Panc1 (cell line): ENCODE data around the gene CACUL1. TPM values are rescaled to one million over a fixed set of nuclear protein-coding genes. Genes with fewer than 3 reads are reported as not detected.

Source experiments
- ATAC-seq: fragments of 200-7000 bp; cut with Tn5 transposase; 2 replicates; pipeline ENCODE4 v1.9.1; 2020; ENCODE audit warnings: mild to moderate bottlenecking, moderate library complexity
- BruUV-seq: library from RNA; stranded (reverse); fragments of 400-500 nt; replicated peaks from 2 replicates; lab custom pipeline; 2021; lab: Mats Ljungman, UMichigan
- CTCF ChIA-PET: fragments of 300-600 bp; sonication (Branson Sonifier 250); formaldehyde crosslinking; loops from one replicate; lab custom pipeline; 2022; ENCODE audit warnings: antibody characterized with exemption; lab: Charles Lee
- POLR2A ChIA-PET: fragments of 300-600 bp; sonication (Branson Sonifier 250); formaldehyde crosslinking; loops from one replicate; lab custom pipeline; 2022; ENCODE audit warnings: antibody characterized with exemption; lab: Charles Lee
- DNase-seq: peaks from one replicate; pipeline ENCODE4 v3.0.0-alpha.2; 2010; ENCODE audit warnings: low read depth, low spot score
- H3K27ac ChIP-seq: 2 replicates; pipeline ENCODE4 v1.5.1; 2011; ENCODE audit warnings: mild to moderate bottlenecking, low read length, inconsistent platforms
- H3K27me3 ChIP-seq: fragments of 200-500 bp; sonication (Bioruptor generic); 2 replicates; pipeline ENCODE4 v1.6.0; 2014; ENCODE audit warnings: low read length, inconsistent platforms; ENCODE audit not compliant: control insufficient read depth, insufficient read depth
- H3K36me3 ChIP-seq: fragments of 200-500 bp; sonication (Bioruptor generic); 2 replicates; pipeline ENCODE4 v1.5.1; 2014; ENCODE audit warnings: inconsistent platforms, mild to moderate bottlenecking, low read length, moderate library complexity; ENCODE audit not compliant: control insufficient read depth, insufficient read depth
- H3K4me1 ChIP-seq: 2 replicates; pipeline ENCODE4 v1.5.1; 2011; ENCODE audit warnings: inconsistent platforms, mild to moderate bottlenecking, low read length, moderate library complexity; ENCODE audit not compliant: control insufficient read depth, insufficient read depth
- H3K4me3 ChIP-seq, 2 experiments: 2 replicates each; pipeline ENCODE4 v1.5.1; 2011 to 2012; ENCODE audit warnings: low read depth in 2 of 2, low read length in 2 of 2, mild to moderate bottlenecking in 2 of 2, inconsistent platforms in 1 of 2, moderate library complexity in 1 of 2
- H3K9me3 ChIP-seq: fragments of 200-500 bp; sonication (Bioruptor generic); 2 replicates; pipeline ENCODE4 v1.5.1; 2014; ENCODE audit warnings: low read depth, mild to moderate bottlenecking, inconsistent platforms, low read length, moderate library complexity; ENCODE audit not compliant: control insufficient read depth, insufficient read depth
- POLR2AphosphoS5 ChIP-seq: IDR thresholded peaks from 2 replicates; pipeline ENCODE4 v1.6.1; 2012; ENCODE audit warnings: mild to moderate bottlenecking, low read depth, low read length, moderate library complexity
- SIN3A ChIP-seq: IDR thresholded peaks from 2 replicates; pipeline ENCODE4 v1.6.1; 2012; ENCODE audit warnings: low read depth, mild to moderate bottlenecking, low read length, moderate library complexity, borderline replicate concordance; ENCODE audit not compliant: insufficient read depth
- TCF7L2 ChIP-seq: IDR thresholded peaks from 2 replicates; pipeline ENCODE4 v1.6.1; 2011; ENCODE audit warnings: mild to moderate bottlenecking, low read depth, low read length, inconsistent platforms
- in situ Hi-C: cut with HindIII; loops from 2 replicates; pipeline ENCODE4 v1.10.0; 2016; ENCODE audit warnings: low sequenced_read_pairs, low pct_unique_long_range_greater_than_20kb
- intact Hi-C: fragments of 100-400 bp; cut with micrococcal nuclease; formaldehyde crosslinking; loops from one replicate; pipeline ENCODE4 v1.10.0; 2022; ENCODE audit not compliant: unreplicated experiment
- total RNA-seq: library from RNA; stranded (reverse); gene quantifications from one replicate; pipeline ENCODE4 v1.2.1, GENCODE V29; 2021; ENCODE audit not compliant: unreplicated experiment
- TF ChIP-seq, protein P1 (sequence below): fragments of 450-650 bp; IDR thresholded peaks from 2 replicates; pipeline ENCODE4 v1.5.1; 2017; ENCODE audit warnings: mild to moderate bottlenecking
- TF ChIP-seq, protein P2 (sequence below), 2 experiments: IDR thresholded peaks; 2 replicates each; pipeline ENCODE4 v1.6.1; 2011 to 2012; ENCODE audit warnings: low read depth in 2 of 2, control low read depth in 1 of 2, low read length in 1 of 2, mild to moderate bottlenecking in 1 of 2, moderate library complexity in 1 of 2; ENCODE audit not compliant: insufficient read depth in 1 of 2

CACUL1 gene
- total RNA-seq, 1 experiment from 2014 or later: 44.1 TPM

GRCh38 chr10:118698421-118698820 lies 56.3 kb downstream of the CACUL1 start:
- TF ChIP-seq, protein P1, sequence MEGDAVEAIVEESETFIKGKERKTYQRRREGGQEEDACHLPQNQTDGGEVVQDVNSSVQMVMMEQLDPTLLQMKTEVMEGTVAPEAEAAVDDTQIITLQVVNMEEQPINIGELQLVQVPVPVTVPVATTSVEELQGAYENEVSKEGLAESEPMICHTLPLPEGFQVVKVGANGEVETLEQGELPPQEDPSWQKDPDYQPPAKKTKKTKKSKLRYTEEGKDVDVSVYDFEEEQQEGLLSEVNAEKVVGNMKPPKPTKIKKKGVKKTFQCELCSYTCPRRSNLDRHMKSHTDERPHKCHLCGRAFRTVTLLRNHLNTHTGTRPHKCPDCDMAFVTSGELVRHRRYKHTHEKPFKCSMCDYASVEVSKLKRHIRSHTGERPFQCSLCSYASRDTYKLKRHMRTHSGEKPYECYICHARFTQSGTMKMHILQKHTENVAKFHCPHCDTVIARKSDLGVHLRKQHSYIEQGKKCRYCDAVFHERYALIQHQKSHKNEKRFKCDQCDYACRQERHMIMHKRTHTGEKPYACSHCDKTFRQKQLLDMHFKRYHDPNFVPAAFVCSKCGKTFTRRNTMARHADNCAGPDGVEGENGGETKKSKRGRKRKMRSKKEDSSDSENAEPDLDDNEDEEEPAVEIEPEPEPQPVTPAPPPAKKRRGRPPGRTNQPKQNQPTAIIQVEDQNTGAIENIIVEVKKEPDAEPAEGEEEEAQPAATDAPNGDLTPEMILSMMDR: no peak
- TF ChIP-seq, protein P2, sequence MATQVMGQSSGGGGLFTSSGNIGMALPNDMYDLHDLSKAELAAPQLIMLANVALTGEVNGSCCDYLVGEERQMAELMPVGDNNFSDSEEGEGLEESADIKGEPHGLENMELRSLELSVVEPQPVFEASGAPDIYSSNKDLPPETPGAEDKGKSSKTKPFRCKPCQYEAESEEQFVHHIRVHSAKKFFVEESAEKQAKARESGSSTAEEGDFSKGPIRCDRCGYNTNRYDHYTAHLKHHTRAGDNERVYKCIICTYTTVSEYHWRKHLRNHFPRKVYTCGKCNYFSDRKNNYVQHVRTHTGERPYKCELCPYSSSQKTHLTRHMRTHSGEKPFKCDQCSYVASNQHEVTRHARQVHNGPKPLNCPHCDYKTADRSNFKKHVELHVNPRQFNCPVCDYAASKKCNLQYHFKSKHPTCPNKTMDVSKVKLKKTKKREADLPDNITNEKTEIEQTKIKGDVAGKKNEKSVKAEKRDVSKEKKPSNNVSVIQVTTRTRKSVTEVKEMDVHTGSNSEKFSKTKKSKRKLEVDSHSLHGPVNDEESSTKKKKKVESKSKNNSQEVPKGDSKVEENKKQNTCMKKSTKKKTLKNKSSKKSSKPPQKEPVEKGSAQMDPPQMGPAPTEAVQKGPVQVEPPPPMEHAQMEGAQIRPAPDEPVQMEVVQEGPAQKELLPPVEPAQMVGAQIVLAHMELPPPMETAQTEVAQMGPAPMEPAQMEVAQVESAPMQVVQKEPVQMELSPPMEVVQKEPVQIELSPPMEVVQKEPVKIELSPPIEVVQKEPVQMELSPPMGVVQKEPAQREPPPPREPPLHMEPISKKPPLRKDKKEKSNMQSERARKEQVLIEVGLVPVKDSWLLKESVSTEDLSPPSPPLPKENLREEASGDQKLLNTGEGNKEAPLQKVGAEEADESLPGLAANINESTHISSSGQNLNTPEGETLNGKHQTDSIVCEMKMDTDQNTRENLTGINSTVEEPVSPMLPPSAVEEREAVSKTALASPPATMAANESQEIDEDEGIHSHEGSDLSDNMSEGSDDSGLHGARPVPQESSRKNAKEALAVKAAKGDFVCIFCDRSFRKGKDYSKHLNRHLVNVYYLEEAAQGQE (IDR thresholded peaks at IDR 0.05; ENCODE audit: insufficient read depth in 1 of 2, low read depth in 2 of 2, low read length in 1 of 2): no peak
- no peak for TF ChIP-seq SIN3A
- no peak for DNase-seq
- Histone ChIP-seq H3K9me3 (no peaks in the 10 kb centered on the region), H3K4me3 (no peak overlapping the region), H3K27ac (no peak overlapping the region), H3K27me3 (no peaks in the 10 kb centered on the region), H3K4me1 (no peaks in the 10 kb centered on the region), H3K36me3 (no peaks in the 10 kb centered on the region)
- BruUV-seq: no TSS peak
- in situ Hi-C loops (no loop called here), intact Hi-C loops (no loop called here)
- ATAC-seq: peak; percentile 65; the same call in 1 of the 2 replicates
- ChIA-PET POLR2A (no interaction called here), CTCF (interaction anchor here (0.9 kb wide), 1 partner anchor 23 kb away, joined by 4 read pairs; no protein-coding TSS in a partner anchor)

GRCh38 chr10:118694848-118695247 lies 59.9 kb downstream of the CACUL1 start:
- DNase-seq (no peak), ATAC-seq (no peak)
- TF ChIP-seq, protein P2 (IDR thresholded peaks at IDR 0.05; ENCODE audit: insufficient read depth in 1 of 2, low read depth in 2 of 2, low read length in 1 of 2): no peak
- TF ChIP-seq POLR2AphosphoS5 (no peak), TCF7L2 (no peak), SIN3A (no peak)
- TF ChIP-seq, protein P1: no peak
- Histone ChIP-seq H3K27me3 (no peaks in the 10 kb centered on the region), H3K4me1 (no peaks in the 10 kb centered on the region), H3K27ac (no peak overlapping the region), H3K4me3 (no peak overlapping the region), H3K36me3 (no peaks in the 10 kb centered on the region), H3K9me3 (no peaks in the 10 kb centered on the region)
- in situ Hi-C loops (no loop called here), intact Hi-C loops (no loop called here)
- no TSS peak for BruUV-seq
- CTCF ChIA-PET: no interaction called here
- POLR2A ChIA-PET: no interaction called here
